ENCODE data around the gene SMURF2.

Gene SMURF2

DNA sequence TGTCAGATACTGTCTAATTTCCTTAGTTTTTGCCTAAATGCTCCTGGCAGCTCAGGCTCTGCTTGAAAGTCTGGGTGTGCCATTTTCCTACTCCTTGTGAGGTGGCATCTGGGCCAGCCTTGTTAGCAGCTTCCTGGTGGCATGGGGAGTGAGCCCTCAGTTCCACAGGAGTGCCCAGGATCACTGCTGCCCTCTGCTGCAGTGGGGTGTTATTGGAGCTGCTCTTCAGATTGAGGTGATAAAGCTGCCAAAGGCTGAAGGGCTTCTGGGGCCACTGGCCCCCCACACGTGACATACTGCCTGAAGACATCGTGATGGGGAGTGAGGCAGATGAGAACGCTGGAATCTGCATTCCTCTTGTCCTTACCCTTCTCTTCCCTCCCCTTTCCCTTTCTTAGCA, 127.9 kb downstream of the SMURF2 start:
- DNase-seq, result peak; percentile 5

DNA sequence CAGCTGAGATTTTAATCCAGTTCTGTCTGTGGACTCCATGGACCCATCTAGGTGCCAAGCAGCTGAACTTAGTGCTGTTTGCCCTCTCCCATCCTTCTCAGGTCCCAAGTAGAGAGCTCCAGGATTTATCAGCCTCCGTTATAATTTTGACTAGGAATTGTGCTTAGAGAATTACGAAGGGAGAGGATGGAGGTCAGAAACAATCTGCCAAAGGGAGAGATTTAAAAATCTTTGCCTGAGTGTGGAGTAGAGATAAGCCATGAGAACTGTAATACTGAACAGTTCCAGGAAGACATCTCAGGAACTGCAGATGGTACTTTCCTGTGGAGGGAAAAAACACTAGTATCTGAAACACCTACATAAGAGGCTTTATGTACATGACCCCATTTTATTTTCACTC, 128.3 kb downstream of the SMURF2 start:
- no peak for DNase-seq

DNA sequence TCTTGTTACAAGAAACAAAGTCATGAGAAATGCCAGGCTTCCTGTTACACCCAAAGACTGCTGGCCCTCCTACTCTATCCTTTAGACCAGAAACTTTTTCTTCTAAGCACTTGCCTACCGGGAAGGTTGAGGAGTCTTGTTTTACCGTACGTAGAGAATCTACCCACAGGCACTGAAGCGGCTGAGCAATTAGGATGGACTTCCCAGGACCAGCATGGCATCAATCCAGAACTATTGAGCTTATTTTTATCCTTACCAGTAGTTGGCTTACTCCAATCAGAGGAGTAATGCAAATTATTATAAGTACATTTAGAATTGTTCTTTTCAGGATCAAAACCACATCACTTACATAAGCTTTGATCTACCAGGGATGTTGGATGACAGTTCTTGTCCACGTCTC, 129.7 kb downstream of the SMURF2 start:
- no peak for DNase-seq

DNA sequence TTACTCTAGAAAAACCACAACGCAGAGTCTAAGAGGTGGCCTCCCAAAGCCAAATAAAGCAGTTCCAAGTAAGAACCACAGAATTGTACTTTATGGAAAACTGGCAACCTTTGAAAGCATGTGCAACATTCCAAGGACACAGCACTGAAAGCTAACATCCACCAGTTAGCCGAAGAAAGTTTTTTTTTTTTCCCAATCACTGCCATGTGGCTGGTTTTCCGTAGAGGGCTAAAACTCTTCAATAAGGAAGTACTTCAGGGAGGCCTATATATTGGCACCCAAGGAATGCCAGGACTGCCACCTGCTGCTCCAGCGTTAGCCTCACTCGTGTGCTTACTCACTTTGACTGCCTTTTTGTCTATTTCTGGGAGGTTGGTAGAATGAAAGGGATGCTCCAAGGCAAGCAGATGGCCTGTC, 130.1 kb downstream of the SMURF2 start:
- no peak for DNase-seq

DNA sequence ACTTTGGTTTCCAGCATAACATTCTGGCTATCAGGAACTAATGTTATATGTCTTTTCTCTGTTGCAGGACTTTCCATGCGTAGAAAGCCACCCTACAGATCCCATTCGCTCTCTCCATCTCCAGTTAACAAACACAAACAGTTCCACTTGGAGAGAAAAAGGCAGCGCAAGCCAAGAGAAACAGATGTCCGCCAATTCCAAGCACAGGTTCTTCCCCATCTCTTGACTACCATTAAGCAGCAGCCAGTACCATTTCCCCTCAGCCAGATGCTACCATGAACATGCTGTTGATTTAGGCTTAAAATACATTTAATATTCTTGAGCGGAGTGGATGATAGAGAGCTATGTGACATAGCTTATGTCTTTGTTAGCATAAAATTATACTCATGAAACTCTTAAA, 132.9 kb downstream of the SMURF2 start:
- no peak for DNase-seq

DNA sequence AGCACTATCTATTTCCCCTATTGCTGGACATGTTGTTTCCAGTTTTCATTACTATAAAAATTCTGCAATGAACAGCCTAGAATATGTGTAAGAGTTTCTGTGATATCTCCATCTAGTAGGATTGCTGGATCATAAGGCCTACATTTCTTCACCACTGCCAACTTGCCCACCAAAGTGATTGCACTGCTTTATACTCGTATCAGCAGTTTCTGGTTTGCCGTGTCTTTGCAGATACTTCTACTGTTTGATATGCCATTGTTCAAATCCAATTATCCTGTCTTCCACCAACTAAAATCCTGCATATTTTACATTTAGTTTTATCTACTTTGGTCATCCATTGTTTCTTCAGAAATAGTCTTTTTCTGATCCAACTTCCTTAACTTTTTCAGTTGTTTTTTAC, 134.2 kb downstream of the SMURF2 start:
- no peak for DNase-seq

DNA sequence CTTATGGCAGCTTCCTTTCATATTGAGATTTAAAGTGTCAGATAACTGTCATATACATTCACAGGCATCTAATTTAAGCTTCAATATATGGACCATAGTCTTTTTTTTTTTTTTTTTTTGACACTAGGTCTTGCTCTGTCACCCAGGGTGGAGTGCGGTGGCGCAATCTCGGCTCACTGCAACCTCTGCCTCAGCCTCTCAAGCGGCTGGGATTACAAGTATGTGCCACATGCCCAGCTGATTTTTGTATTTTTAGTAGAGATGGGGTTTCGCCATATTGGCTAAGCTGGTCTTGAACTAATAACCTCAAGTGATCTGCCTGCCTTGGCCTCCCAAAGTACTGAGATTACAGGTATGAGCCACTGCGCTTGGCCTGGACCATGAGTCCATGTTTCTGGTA, 141.7 kb downstream of the SMURF2 start:
- DNase-seq, result no peak

DNA sequence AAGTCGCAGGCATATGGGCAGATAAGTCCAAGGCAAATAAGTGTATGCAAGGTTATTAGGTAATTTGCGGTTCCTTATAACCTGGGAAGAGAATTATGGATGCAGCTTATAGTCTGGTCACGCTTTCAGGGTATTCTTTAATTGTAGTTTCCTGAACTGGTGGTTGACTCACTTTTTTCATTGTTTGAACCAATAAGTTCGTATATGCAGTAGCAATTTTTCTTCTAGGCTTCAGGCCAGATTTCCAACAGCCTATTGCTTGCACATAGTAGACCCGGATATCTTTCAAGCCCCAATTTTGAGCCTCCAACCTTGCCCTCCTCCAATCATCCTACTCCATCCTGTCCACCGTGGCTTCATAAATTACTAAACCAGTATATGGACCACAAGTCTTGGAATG, 142.5 kb downstream of the SMURF2 start:
- DNase-seq, result no peak

DNA sequence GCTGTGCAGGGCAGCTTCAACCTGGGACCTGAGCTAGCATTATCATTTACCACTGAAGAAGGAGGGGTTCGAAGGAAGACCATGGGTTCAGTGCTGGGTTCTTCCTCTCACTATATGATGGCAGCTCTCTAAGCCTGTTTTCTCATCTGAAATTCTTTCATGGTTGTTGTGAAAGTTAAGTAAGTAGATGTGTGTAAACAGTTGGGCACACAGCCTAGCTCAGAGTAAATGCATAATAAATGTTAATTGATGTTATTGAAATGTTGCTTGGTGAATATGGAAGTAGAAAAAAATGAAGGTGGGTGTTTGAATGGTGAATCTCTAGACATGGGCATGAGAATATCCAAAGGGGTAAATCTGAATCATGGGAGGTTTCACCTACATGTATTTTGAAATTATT, 146.3 kb downstream of the SMURF2 start:
- no peak for DNase-seq

DNA sequence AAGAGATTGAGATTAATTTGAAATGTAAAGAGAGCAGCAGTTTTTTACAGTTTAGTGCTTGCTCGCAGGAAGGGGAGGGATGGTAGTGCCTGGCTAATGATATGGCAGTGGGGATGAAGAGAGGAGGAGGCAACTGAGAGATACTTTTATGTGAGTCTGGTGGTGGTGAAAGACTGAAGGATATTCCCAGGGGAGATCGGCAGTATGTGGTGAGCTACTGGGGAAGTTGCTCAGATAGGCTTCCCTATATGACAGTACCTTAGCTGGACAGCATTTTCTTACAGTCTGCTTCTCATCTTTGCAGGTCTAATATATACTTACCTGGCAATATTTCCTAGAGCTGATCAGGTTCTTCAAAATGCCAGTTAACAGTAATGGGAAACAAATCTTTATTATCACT, 146.7 kb downstream of the SMURF2 start:
- no peak for DNase-seq

DNA sequence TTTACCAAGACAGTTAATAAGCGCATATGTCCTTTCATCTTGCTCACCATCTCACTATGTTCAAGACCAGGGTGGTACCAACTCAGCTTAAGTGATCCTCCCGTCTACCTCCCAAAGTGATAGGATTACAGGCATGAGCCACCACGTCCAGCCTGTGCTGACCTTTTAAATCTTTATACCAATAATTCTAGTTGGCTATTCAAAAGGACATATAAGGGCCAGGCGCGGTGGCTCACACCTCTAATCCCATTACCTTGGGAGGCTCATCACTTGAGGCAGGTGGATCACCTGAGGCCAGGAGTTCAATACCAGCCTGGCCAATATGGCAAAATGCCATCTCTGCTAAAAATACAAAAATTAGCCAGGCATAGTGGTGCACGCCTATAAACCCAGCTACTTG, 152.9 kb downstream of the SMURF2 start:
- DNase-seq, result no peak

DNA sequence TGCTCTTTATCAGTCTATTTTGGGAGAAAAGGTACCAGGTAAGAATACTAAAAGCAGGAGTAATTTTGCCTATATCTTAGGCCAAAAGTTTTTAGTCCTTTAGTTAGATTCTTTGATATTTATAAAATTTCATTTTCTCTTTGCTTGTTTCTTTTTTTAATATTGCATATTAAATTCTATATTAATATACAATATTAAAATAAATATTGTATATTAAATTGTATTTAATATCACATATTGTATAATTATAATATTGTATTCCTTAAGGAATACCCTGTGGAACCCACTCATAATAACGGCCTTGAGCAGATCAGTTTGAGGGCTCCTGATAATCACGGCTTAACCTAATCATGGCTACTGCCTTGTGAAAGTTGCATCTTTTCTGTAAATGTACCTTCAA, 153.4 kb downstream of the SMURF2 start:
- no peak for DNase-seq

DNA sequence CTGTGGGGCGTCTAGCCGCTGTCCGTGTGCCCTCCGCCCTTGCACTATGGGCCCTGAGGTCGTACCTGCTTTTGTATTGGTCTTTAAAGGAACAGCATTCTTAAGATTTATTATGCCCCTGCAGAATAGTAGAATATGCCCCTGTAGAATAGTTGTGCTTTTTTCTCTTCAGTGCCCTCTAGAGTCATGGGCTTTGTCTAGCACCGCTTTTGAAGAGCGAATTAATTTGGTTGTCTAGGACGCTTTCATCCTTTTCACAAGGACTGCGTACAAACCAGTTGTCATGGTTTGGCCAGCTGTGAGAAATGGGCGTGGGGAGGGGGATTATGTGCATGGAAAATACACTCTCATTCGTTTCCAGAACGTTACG, 154.7 kb downstream of the SMURF2 start:
- DNase-seq, result peak; percentile 88

DNA sequence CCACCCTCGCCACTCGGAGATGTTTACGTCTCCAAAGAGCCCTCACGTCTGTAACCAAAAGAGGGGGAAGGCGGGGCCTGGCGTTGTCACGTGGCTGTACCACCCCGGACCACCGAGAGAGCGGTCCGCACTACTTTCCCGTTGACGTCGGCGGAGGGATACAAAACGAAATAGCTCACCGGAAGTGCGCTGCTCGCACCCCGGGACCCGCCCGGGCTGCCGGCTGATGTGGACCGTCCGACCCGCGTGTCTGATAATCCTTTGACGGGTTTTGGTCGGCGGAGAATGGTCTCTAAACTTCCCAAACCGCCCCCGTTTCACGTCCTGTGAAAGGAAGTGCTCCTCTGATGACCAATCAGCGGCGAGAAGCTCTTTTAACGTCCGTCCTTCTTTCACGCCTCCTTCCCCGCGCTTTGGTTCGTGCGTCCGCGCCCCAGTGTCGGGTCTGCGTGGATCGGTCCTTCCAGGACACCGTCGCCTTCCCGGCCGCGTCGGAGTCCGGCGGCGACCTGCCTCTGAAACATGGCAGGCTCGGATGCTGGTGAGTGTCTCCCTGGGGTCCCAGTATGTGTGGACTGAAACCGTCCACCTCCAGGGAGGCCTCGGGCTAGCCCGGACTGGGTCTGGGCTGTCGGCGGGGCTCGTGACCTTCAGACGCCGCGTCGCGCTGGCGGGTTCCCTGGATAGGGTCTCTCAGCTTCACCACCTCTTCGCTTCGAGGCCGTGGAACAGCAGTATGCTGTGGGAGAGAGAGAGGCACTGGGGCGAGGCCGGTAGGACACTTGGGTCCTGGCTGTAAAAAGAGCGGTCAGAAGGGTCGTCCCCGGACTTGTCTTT, 155.3 kb downstream of the SMURF2 start, which contains the start of gene CEP95:
TSS of gene CEP95 (plus strand) at position 402 of the 837 bp plus-strand sequence. CDS start at position 523, 121 bp downstream.
- DNase-seq, result peak; percentile 99

DNA sequence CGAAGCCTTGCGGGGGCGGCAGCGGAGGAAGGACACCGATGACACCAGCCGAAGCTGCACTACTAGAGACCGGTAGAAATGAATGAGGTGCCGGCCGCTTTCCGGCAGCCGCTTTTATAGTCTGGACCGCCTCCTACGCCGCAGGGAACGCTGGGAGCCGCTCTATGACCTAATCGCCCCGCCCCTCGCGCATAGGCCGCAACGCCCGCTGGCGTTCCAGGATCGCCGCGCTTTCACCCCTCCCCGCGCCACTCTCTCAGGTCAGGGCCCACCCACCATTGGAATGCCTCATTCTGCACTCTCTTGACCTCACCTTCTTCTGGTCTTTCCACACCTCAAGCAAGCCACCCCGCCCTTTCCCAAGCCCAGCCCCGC, 155.9 kb downstream of the SMURF2 start, which contains the start of gene DDX5:
TSS of gene DDX5 (minus strand) at position 89 of the 375 bp plus-strand sequence. CDS start 170 bp downstream, outside the sequence.
- peak; percentile 99 for DNase-seq

DNA sequence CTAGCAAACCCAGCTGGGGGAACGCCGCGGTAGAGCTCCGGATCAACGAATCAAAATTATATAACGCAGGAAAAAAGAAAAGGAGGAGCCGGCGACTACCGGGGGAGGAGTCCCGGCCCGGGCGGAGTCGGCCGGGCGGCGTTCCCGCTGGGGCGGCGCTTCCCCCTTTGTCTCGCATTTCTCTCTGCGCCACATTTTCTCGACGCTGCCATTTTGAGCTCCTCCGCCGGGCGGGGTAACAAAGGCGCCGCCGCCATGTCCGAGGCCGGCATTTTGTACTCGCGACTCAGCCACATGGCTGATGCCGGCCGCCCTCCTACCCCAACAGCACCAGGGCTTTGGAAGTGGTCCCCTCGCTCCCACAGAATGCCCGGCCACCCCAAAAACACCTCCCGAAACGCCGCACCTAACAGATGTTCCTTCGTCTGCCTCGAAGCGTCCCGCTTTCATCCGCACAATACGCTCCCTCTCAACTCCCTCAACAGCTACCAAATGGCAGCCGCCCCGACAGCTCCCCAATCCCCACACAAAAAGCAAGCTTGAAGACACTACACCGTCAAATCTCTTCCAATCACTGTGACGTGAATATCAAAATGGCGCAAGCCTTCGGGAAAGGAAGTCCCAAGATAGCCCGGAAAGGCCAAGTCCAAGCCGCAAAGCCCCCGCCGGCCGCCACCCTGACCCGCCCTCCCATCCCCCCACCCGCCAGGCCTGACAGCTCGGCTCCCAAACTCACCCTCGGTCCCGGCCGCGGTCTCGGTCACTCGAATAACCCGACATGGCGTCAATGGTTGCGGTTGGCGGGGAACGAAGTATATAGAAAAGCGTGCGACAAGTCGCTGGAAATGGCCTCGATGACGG, 156.5 kb downstream of the SMURF2 start:
- DNase-seq, result peak; percentile 93

DNA sequence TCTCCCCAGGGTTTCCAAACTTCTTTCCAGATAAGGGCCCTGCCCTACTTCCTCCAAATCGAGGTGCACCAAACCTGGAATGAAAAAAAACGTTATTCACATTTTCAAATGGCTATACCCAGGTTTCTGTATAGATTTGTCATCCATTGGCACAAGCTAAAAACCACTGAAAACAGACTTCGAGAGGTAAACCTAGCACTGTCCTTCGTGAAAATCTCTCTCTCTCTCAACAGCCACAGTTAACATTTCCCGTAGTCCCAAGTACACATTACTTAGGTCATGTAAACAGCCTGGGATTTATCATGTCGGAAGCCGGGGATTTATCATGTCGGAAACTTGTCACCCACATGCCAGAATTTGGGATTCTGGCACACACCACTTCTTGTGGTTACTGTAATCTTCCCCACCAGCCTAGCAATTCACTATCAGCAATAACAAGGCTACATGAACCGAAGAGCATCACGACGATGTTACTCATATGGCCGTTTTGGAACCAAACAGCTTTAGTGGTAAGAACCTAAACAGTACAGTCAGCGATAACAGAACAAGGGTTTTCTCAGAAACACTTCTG, 157.3 kb downstream of the SMURF2 start:
- no peak for DNase-seq

DNA sequence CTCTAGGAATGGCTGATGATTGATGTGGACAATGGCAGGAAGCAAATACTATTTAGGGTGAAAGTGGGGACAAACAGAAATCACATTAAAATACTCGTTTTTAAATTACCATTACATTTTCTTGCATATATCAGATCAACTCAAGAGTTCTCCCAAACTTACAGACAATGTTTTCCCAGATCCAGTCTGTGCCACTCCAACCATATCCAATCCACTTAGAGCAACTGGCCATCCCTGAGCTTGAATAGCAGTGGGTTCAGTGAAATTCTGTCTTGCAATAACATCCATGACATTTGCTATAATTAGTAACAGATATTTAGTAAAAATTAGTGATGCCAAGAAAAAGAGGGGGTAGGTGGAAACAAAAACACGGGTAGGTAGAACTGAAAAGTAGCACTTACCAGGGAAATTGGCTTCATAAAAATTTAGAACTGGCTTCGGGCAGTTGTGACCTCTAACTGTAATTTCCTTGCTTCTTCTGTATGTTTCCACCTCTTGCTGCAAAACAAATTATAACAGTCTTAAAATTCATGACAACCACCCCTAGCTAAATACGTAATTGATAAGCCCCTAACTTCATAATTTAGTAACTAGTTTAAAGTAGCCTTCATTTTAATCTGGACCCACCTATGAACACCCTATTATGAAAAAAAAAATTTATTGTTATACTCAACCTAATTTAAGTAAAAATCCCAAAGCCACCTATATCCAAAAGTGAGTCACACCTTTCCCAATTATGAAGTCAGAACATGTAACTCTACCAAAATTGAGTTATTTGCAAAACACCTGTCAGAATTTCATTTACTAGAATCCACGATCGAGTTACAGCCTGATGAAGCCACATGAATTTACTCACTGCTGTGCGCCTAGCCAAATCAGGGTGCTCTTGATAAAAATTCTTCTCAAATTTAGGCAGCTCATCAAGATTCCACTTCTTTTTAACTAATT, 158.0 kb downstream of the SMURF2 start:
- no peak for DNase-seq

DNA sequence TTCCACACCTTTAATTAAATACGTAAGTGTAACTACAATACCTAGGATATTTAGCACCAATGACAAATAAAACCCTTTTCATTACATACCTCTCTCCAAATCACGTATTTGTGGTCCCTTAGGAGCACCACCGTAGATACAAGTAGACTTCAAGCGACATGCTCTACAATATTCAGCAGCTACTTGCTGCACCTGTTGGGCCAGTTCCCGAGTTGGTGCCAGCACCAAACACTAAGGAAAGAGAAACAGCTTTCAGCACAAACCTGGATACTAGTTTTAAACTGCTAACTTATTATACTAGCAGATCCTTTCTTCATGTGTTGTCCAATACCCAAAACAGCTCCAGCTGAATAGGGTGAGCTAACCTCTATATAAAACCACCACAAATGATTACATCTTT, 158.8 kb downstream of the SMURF2 start:
- no peak for DNase-seq

DNA sequence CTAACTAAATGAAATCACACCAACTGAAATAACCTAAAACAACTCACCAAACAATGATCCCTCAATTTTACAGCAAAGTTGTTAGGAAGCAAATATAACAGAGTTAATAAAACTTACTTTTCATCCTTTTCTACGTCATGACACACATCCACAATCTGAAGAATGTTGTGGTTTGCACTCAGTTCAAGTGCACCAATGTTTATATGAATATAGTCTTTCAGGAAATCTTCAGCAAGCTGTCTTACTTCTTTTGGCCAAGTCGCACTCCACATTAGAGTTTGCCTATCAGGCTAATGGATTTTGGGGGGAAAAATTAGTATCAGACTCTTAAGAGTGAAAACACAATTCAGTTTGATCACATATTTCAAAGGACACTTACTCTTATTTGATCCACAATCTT, 159.3 kb downstream of the SMURF2 start:
- DNase-seq, result no peak

DNA sequence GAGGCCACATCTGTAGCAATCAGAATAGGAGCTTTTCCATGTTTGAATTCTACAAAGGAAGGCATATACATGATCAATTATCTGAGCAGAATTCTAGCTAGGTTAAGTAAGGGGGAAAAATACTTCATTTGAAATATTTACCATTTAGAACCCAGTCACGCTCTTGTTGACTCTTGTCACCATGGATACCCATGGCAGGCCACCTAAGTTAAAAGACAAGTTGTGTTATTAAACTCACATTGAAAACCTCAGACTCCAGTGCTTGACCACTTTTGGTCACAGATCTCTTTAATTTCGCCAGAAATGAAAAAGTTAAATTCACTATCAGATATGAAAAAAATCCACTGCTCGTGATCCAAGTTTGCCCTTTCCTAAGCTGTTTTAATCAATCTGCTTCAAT, 160.1 kb downstream of the SMURF2 start:
- DNase-seq, result no peak

All from NCI-H69 (cell line).